ENCODE data around the gene TMEM222.

GRCh38 chr1:27327964-27328363 is 6.0 kb downstream of the TMEM222 start:
- TF ChIP-seq CTCF (IDR thresholded peaks at IDR 0.05) (no peak), RCOR1 (IDR thresholded peaks at IDR 0.05; ENCODE audit: low read length) (no peak), JUND (IDR thresholded peaks at IDR 0.05) (no peak), RXRA (IDR thresholded peaks at IDR 0.05; ENCODE audit: borderline replicate concordance, low read depth) (no peak)

Data from SK-N-SH (cell line).